Chondrocyte (in vitro differentiated cells): Measurements from ENCODE around the gene LMNA. TPM values are rescaled to one million over a fixed set of nuclear protein-coding genes. Genes with fewer than 3 reads are reported as not detected.
A peak's percentile ranks its signal among the peaks of the same experiment; 100 is the strongest.

Experiments
- DNase-seq: peaks from one replicate; pipeline ENCODE4 v3.0.0; 2021; ENCODE audit warnings: mixed read lengths, low spot score
- H3K27ac Mint-ChIP-seq: one replicate; pipeline ENCODE4 v1.8.0; 2021; ENCODE audit warnings: mild to moderate bottlenecking, moderate library complexity, mixed read lengths; ENCODE audit not compliant: unreplicated experiment
- H3K27me3 Mint-ChIP-seq: 2 replicates; pipeline ENCODE4 v1.8.0; 2021; ENCODE audit warnings: low read depth, mixed read lengths
- H3K36me3 Mint-ChIP-seq: 2 replicates; pipeline ENCODE4 v1.8.0; 2021; ENCODE audit warnings: low read depth, mixed read lengths
- H3K4me1 Mint-ChIP-seq: 2 replicates; pipeline ENCODE4 v1.8.0; 2021; ENCODE audit warnings: low read depth, mild to moderate bottlenecking, mixed read lengths
- H3K4me3 Mint-ChIP-seq: one replicate; pipeline ENCODE4 v1.8.0; 2021; ENCODE audit warnings: mild to moderate bottlenecking, moderate library complexity, mixed read lengths; ENCODE audit not compliant: unreplicated experiment
- H3K9me3 Mint-ChIP-seq: 2 replicates; pipeline ENCODE4 v1.8.0; 2021; ENCODE audit warnings: low read depth, mixed read lengths
- total RNA-seq: library from RNA; stranded (reverse); gene quantifications from 3 replicates; pipeline ENCODE4 v1.2.1, GENCODE V29; 2021
- TF ChIP-seq, protein P1 (sequence below): fragments of 200-600 bp; sonication (generic); IDR thresholded peaks from 2 replicates; pipeline ENCODE4 v1.5.0; 2021; ENCODE audit warnings: antibody characterized with exemption, mild to moderate bottlenecking, moderate library complexity

LMNA gene
- total RNA-seq, 1 donor from 2014 or later = 675 TPM

DNA sequence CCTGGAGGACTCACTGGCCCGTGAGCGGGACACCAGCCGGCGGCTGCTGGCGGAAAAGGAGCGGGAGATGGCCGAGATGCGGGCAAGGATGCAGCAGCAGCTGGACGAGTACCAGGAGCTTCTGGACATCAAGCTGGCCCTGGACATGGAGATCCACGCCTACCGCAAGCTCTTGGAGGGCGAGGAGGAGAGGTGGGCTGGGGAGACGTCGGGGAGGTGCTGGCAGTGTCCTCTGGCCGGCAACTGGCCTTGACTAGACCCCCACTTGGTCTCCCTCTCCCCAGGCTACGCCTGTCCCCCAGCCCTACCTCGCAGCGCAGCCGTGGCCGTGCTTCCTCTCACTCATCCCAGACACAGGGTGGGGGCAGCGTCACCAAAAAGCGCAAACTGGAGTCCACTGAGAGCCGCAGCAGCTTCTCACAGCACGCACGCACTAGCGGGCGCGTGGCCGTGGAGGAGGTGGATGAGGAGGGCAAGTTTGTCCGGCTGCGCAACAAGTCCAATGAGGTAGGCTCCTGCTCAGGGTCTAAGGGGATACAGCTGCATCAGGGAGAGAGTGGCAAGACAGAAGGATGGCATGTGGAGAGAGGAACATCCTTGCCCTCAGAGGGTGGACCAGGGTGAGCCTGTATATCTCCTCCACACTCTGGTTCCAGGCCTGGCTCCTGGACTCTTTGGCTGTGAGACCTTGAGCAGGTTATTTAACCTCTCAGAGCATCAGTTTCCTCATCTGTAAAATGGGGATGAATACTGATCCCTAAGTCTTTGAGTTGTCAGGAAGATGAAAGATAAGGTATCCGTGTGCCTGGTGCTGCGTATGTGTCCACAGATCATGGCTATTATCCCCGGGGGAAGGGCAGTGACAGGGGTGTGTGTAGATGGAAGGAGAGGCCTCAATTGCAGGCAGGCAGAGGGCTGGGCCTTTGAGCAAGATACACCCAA, 21.7 kb downstream of the LMNA start:
- H3K4me3 Mint-ChIP-seq = no peak overlapping the region
- TF ChIP-seq, protein P1, sequence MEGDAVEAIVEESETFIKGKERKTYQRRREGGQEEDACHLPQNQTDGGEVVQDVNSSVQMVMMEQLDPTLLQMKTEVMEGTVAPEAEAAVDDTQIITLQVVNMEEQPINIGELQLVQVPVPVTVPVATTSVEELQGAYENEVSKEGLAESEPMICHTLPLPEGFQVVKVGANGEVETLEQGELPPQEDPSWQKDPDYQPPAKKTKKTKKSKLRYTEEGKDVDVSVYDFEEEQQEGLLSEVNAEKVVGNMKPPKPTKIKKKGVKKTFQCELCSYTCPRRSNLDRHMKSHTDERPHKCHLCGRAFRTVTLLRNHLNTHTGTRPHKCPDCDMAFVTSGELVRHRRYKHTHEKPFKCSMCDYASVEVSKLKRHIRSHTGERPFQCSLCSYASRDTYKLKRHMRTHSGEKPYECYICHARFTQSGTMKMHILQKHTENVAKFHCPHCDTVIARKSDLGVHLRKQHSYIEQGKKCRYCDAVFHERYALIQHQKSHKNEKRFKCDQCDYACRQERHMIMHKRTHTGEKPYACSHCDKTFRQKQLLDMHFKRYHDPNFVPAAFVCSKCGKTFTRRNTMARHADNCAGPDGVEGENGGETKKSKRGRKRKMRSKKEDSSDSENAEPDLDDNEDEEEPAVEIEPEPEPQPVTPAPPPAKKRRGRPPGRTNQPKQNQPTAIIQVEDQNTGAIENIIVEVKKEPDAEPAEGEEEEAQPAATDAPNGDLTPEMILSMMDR = no peak
- peaks cover 50% of the 10 kb centered on the region for H3K36me3 Mint-ChIP-seq
- H3K27me3 Mint-ChIP-seq = no peaks in the 10 kb centered on the region
- no peak for DNase-seq
- no peaks in the 10 kb centered on the region for H3K9me3 Mint-ChIP-seq
- peak overlapping the region; percentile 51 for H3K27ac Mint-ChIP-seq
- peaks cover 28% of the 10 kb centered on the region for H3K4me1 Mint-ChIP-seq

DNA sequence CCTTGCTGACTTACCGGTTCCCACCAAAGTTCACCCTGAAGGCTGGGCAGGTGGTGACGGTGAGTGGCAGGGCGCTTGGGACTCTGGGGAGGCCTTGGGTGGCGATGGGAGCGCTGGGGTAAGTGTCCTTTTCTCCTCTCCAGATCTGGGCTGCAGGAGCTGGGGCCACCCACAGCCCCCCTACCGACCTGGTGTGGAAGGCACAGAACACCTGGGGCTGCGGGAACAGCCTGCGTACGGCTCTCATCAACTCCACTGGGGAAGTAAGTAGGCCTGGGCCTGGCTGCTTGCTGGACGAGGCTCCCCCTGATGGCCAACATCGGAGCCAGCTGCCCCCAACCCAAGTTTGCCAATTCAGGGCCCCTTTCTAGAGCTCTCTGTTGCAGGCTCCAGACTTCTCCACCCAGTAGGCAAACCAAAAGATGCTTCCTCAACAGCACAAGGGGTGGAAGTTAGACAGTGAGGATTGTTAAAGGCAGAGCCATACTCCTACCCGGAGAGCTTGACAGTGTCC, 22.5 kb downstream of the LMNA start:
- H3K27ac Mint-ChIP-seq = no peak overlapping the region
- H3K4me3 Mint-ChIP-seq = no peak overlapping the region
- DNase-seq = no peak
- TF ChIP-seq, protein P1 = peak; percentile 39
- no peaks in the 10 kb centered on the region for H3K9me3 Mint-ChIP-seq
- H3K36me3 Mint-ChIP-seq = peaks cover 46% of the 10 kb centered on the region
- H3K27me3 Mint-ChIP-seq = no peaks in the 10 kb centered on the region
- H3K4me1 Mint-ChIP-seq = peaks cover 33% of the 10 kb centered on the region

DNA sequence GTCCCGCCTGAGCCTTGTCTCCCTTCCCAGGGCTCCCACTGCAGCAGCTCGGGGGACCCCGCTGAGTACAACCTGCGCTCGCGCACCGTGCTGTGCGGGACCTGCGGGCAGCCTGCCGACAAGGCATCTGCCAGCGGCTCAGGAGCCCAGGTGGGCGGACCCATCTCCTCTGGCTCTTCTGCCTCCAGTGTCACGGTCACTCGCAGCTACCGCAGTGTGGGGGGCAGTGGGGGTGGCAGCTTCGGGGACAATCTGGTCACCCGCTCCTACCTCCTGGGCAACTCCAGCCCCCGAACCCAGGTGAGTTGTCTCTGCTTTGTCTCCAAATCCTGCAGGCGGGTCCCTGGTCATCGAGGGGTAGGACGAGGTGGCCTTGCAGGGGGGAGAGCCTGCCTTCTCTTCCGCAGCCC, 24.0 kb downstream of the LMNA start:
- Mint-ChIP-seq H3K36me3 (peaks cover 46% of the 10 kb centered on the region), H3K4me1 (peaks cover 36% of the 10 kb centered on the region), H3K27ac (no peak overlapping the region), H3K27me3 (no peaks in the 10 kb centered on the region), H3K9me3 (no peaks in the 10 kb centered on the region), H3K4me3 (no peak overlapping the region)
- TF ChIP-seq, protein P1 = no peak
- peak; percentile 93 for DNase-seq

DNA sequence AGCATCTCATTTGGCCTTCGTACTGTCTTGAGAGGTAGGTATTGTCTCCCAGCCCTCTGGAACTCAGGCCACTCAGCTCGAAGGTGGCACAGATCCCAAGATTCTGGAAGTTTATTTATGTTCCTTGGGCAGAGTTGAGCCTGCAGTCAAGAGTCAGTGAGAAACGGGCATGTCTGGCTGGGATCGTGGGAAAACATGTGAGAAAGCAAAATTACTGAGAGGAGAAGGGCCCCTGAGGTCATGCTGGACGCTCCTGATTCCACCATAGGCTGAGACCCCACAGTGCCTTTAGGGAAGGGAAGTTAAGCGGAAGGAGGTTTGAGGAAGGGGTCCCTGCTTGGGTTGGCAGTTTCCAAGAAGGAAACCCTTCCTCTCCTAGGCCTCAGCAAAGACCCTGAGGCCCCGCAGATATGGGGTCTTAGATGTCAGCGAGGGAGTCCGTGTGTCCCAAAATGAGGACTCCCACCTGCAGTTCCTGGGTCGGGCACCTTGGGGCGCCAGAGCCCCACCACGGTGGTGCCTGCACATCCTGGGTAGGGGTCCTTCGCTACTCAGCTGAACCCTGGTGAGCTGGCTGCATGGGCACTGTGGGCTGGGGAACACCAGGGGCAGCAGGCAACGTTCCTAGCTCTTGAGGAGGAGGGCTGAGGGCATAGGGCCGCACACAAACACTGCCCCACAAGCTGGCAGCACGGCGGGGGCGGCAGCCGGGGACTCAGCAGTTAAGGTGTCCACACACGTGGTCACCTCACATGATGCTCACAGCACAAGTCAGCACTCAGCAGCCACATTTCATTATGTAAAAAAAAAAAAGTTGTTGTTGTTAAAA, 26.6 kb downstream of the LMNA start:
- peak overlapping the region; percentile 84 for H3K27ac Mint-ChIP-seq

More for the DNA sequence above, 26.6 kb downstream of the LMNA start:
- DNase-seq = no peak
- H3K27me3 Mint-ChIP-seq = peaks cover 1% of the 10 kb centered on the region
- H3K36me3 Mint-ChIP-seq = peaks cover 32% of the 10 kb centered on the region
- TF ChIP-seq, protein P1 = peak; percentile 76
- peaks cover 53% of the 10 kb centered on the region for H3K4me1 Mint-ChIP-seq
- H3K9me3 Mint-ChIP-seq = no peaks in the 10 kb centered on the region
- H3K4me3 Mint-ChIP-seq = peak overlapping the region; percentile 4
